Endothelial cell of umbilical vein (primary cell): ENCODE measurements around the gene ZSWIM4. TPM values are rescaled to one million over a fixed set of nuclear protein-coding genes. Genes with fewer than 3 reads are reported as not detected.

Experiments used
- BruUV-seq: library from RNA; stranded (reverse); fragments of 400-500 nt; replicated peaks from 2 replicates; lab custom pipeline; 2021; lab: Mats Ljungman, UMichigan
- CTCF ChIA-PET: fragments of 300-600, 350-600 bp; sonication (Branson Sonifier 250); formaldehyde crosslinking; loops from one replicate; lab custom pipeline; 2021; ENCODE audit warnings: antibody characterized with exemption, inconsistent platforms; lab: Charles Lee
- POLR2A ChIA-PET: fragments of 300-600, 350-600 bp; sonication (Branson Sonifier 250); formaldehyde crosslinking; loops from one replicate; lab custom pipeline; 2021; ENCODE audit warnings: antibody characterized with exemption, inconsistent platforms; lab: Charles Lee
- DNase-seq: peaks from one replicate; pipeline ENCODE4 v3.0.0-alpha.2; 2011; ENCODE audit warnings: low read depth, low spot score
- FAIRE-seq: peaks from 2 replicates; lab custom pipeline; 2011; peaks lifted over from hg19 to GRCh38; lab: Jason Lieb, UNC
- H2AFZ ChIP-seq: 2 replicates; pipeline ENCODE4 v1.6.0; 2012; ENCODE audit warnings: low read depth, low read length, control low read depth, inconsistent platforms
- H3K27ac ChIP-seq: 2 replicates; pipeline ENCODE4 v1.5.1; 2011; ENCODE audit warnings: low read depth, mild to moderate bottlenecking, control low read depth, low read length, moderate library complexity; ENCODE audit not compliant: insufficient read depth
- H3K27me3 ChIP-seq, 2 experiments: 2 replicates each; pipeline versions ENCODE4 v1.6.0 to v1.6.1; 2011; ENCODE audit warnings: low read length in 2 of 2, mixed read lengths in 1 of 2; ENCODE audit not compliant: control insufficient read depth in 2 of 2, insufficient read depth in 2 of 2
- H3K36me3 ChIP-seq, 2 experiments: 2 replicates in 1 of 2; 3 replicates in 1 of 2; pipeline ENCODE4 v1.5.1; 2011; ENCODE audit warnings: low read length in 2 of 2, mild to moderate bottlenecking in 1 of 2, moderate library complexity in 1 of 2; ENCODE audit not compliant: control insufficient read depth in 2 of 2, insufficient read depth in 2 of 2; ENCODE audit errors: extremely low read depth in 1 of 2
- H3K4me1 ChIP-seq: 3 replicates; pipeline ENCODE4 v1.5.1; 2011; ENCODE audit warnings: mild to moderate bottlenecking, low read length; ENCODE audit not compliant: control insufficient read depth, insufficient read depth; ENCODE audit errors: extremely low read depth
- H3K4me2 ChIP-seq: 2 replicates; pipeline ENCODE4 v1.6.1; 2011; ENCODE audit warnings: low read length, control low read depth, mixed read lengths; ENCODE audit not compliant: insufficient read depth
- H3K4me3 ChIP-seq, 3 experiments: fragments of 200-600 bp in 1 of 3; sonication (generic), shearing (Covaris generic) in 1 of 3; replicated peaks in 1 of 3; 2 replicates each; pipeline ENCODE4 v1.5.1; 2011 to 2016; ENCODE audit warnings: control low read depth in 3 of 3, low read length in 3 of 3, mild to moderate bottlenecking in 2 of 3, inconsistent platforms in 1 of 3, low read depth in 1 of 3, moderate library complexity in 1 of 3; ENCODE audit not compliant: insufficient read depth in 1 of 3
- H3K79me2 ChIP-seq: 2 replicates; pipeline ENCODE4 v1.6.0; 2012; ENCODE audit warnings: low read length, inconsistent platforms; ENCODE audit not compliant: control insufficient read depth, insufficient read depth
- H3K9ac ChIP-seq: replicated peaks from 2 replicates; pipeline ENCODE3; 2011; ENCODE audit warnings: low read length, control low read depth; ENCODE audit not compliant: insufficient read depth; ENCODE audit errors: extremely low read depth
- H3K9me1 ChIP-seq: replicated peaks from 3 replicates; pipeline ENCODE4 v1.6.0; 2011; ENCODE audit warnings: mild to moderate bottlenecking, low read length; ENCODE audit not compliant: control insufficient read depth, insufficient read depth; ENCODE audit errors: extremely low read depth
- H3K9me3 ChIP-seq: replicated peaks from 2 replicates; pipeline ENCODE4 v1.5.1; 2012; ENCODE audit warnings: low read length, inconsistent platforms; ENCODE audit not compliant: control insufficient read depth, insufficient read depth
- H4K20me1 ChIP-seq: replicated peaks from 2 replicates; pipeline ENCODE3; 2011; ENCODE audit warnings: mild to moderate bottlenecking, low read length; ENCODE audit not compliant: control insufficient read depth, insufficient read depth; ENCODE audit errors: extremely low read depth
- EZH2 ChIP-seq: IDR thresholded peaks from 2 replicates; pipeline ENCODE4 v1.6.1; 2012; ENCODE audit warnings: borderline replicate concordance, low read depth, mild to moderate bottlenecking, moderate library complexity, low read length, inconsistent platforms; ENCODE audit not compliant: severe bottlenecking
- FOS ChIP-seq: IDR thresholded peaks from 2 replicates; pipeline ENCODE4 v1.6.1; 2011; ENCODE audit warnings: mild to moderate bottlenecking, low read length, moderate library complexity, borderline replicate concordance; ENCODE audit not compliant: insufficient read depth
- GATA2 ChIP-seq: IDR thresholded peaks from 2 replicates; pipeline ENCODE4 v1.7.0; 2011; ENCODE audit warnings: low read depth, mild to moderate bottlenecking, moderate library complexity, mixed read lengths, low read length; ENCODE audit not compliant: insufficient read length, insufficient read depth
- JUN ChIP-seq: IDR thresholded peaks from 2 replicates; pipeline ENCODE4 v1.6.1; 2011; ENCODE audit warnings: borderline replicate concordance, low read depth; ENCODE audit not compliant: insufficient read length, insufficient read depth
- MYC ChIP-seq: IDR thresholded peaks from one replicate; pipeline ENCODE4 v1.6.1; 2011; ENCODE audit warnings: mild to moderate bottlenecking, low read depth, low read length
- POLR2A ChIP-seq: IDR thresholded peaks from 2 replicates; pipeline ENCODE4 v1.6.1; 2012; ENCODE audit warnings: low read depth, mild to moderate bottlenecking, control low read depth, low read length
- POLR2AphosphoS5 ChIP-seq: IDR thresholded peaks from 2 replicates; pipeline ENCODE4 v1.6.1; 2012; ENCODE audit warnings: low read depth, mild to moderate bottlenecking, control low read depth, low read length, moderate library complexity; ENCODE audit not compliant: insufficient read depth
- dilution Hi-C: fragments of 300-500 bp; cut with MboI; formaldehyde crosslinking; loops from one replicate; pipeline ENCODE4 v1.15.0; 2019; ENCODE audit warnings: low sequenced_read_pairs; ENCODE audit not compliant: extremely low pct_ligation_motif_present
- intact Hi-C: fragments of 100-400 bp; cut with micrococcal nuclease; formaldehyde crosslinking; loops from one replicate; pipeline ENCODE4 v1.10.0; 2022
- polyA plus RNA-seq, 4 experiments: library from polyadenylated mRNA; depleted of rRNA in 3 of 4; stranded (reverse) in 3 of 4; unstranded in 1 of 4; fragments of >200 nt; gene quantifications; 2 replicates each; pipeline versions ENCODE4 v1.2.1 to v1.2.3, GENCODE V29; 2011 to 2012; ENCODE audit warnings: missing spikeins in 1 of 4
- total RNA-seq: library from RNA; stranded (reverse); gene quantifications from 2 replicates; pipeline ENCODE4 v1.2.3, GENCODE V29; 2021
- TF ChIP-seq, protein P1 (sequence below): IDR thresholded peaks from 2 replicates; pipeline ENCODE4 v1.6.1; 2011; ENCODE audit not compliant: insufficient read depth, insufficient read length
- TF ChIP-seq, protein P2 (sequence below), 2 donors: IDR thresholded peaks; 1 replicate in 1 of 2; 2 replicates in 1 of 2; pipeline ENCODE4 v1.5.1; 2011; ENCODE audit warnings: low read length in 2 of 2, mild to moderate bottlenecking in 2 of 2, moderate library complexity in 2 of 2, control low read depth in 1 of 2, inconsistent platforms in 1 of 2, low read depth in 1 of 2; ENCODE audit not compliant: insufficient read depth in 1 of 2; ENCODE audit errors: extremely low read depth in 1 of 2

The ZSWIM4 gene
- total and polyA plus RNA-seq, 2 donors (not counting 3 experiments of a cell fraction or from before 2014, with no cell fraction given): 12.7 to 26.6 TPM

DNA sequence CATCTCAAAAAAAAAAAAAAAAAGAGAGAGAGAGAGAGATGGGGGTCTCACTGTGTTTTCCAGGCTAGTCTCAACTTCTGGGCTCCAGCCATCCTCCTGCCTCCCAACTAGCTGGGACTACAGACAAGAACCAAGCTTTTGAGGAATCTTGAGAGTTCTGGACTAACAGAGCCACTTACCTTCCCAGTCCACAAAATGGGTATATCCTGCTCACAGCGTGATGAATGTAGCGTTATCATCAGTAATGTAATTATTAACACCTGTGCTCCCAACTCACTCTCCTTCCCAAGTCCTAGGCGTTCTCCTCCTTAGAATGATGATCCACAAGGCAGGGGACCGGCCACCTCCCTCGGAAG is 77.1 kb downstream of the ZSWIM4 start:
- intact Hi-C loops (no loop called here), dilution Hi-C loops (no loop called here)
- no peak overlapping the region for H3K27ac ChIP-seq
- no peaks in the 10 kb centered on the region for H3K9me1 ChIP-seq
- no peaks in the 10 kb centered on the region for H4K20me1 ChIP-seq
- no peak for FAIRE-seq
- ChIA-PET POLR2A (interaction anchor here (0.6 to 1.2 kb wide), 2 partner anchors 10 to 14 kb away, joined by 3 to 5 read pairs; no protein-coding TSS in a partner anchor), CTCF (interaction anchor here (0.7 to 2.0 kb wide), 9 partner anchors 10 to 397 kb away, joined by 3 to 7 read pairs (median 4); partner anchors contain the start of gene MISP3)
- no peaks in the 10 kb centered on the region for H3K79me2 ChIP-seq
- no peaks in the 10 kb centered on the region for H3K4me1 ChIP-seq
- no peaks in the 10 kb centered on the region for H3K36me3 ChIP-seq
- H2AFZ ChIP-seq: peak overlapping the region; percentile 86
- H3K4me3 ChIP-seq: peak overlapping the region in 1 of 3 experiments; percentile 13
- H3K9me3 ChIP-seq: no peaks in the 10 kb centered on the region
- H3K4me2 ChIP-seq: no peak overlapping the region
- no peaks in the 10 kb centered on the region for H3K27me3 ChIP-seq
- TF ChIP-seq EZH2: no peak
- TF ChIP-seq POLR2AphosphoS5: no peak
- no peak for TF ChIP-seq JUN
- TF ChIP-seq, protein P1, sequence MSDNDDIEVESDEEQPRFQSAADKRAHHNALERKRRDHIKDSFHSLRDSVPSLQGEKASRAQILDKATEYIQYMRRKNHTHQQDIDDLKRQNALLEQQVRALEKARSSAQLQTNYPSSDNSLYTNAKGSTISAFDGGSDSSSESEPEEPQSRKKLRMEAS: no peak
- no peak for TF ChIP-seq FOS
- TF ChIP-seq GATA2: no peak
- no peak for TF ChIP-seq POLR2A
- TF ChIP-seq, protein P2, sequence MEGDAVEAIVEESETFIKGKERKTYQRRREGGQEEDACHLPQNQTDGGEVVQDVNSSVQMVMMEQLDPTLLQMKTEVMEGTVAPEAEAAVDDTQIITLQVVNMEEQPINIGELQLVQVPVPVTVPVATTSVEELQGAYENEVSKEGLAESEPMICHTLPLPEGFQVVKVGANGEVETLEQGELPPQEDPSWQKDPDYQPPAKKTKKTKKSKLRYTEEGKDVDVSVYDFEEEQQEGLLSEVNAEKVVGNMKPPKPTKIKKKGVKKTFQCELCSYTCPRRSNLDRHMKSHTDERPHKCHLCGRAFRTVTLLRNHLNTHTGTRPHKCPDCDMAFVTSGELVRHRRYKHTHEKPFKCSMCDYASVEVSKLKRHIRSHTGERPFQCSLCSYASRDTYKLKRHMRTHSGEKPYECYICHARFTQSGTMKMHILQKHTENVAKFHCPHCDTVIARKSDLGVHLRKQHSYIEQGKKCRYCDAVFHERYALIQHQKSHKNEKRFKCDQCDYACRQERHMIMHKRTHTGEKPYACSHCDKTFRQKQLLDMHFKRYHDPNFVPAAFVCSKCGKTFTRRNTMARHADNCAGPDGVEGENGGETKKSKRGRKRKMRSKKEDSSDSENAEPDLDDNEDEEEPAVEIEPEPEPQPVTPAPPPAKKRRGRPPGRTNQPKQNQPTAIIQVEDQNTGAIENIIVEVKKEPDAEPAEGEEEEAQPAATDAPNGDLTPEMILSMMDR (IDR thresholded peaks at IDR 0.05; ENCODE audit: extremely low read depth in 1 of 2, insufficient read depth in 1 of 2, low read depth in 1 of 2, low read length in 2 of 2): no peak
- TF ChIP-seq MYC: no peak
- no TSS peak for BruUV-seq
- no peak overlapping the region for H3K9ac ChIP-seq
- DNase-seq: no peak
